HEK293 (cell line): ENCODE data around the gene CACNA1S.
A peak's percentile ranks its signal among the peaks of the same experiment; 100 is the strongest.

Experiments used
- CTCF ChIA-PET: fragments of 350-600 bp; formaldehyde crosslinking; extraction: SDS; loops from one replicate; lab custom pipeline; 2021; ENCODE audit warnings: antibody characterized with exemption; lab: Yijun Ruan, JAX
- POLR2A ChIA-PET: fragments of 300-600 bp; formaldehyde crosslinking; extraction: SDS; loops from one replicate; lab custom pipeline; 2020; ENCODE audit warnings: antibody characterized with exemption, inconsistent platforms; lab: Yijun Ruan, JAX
- H3K27ac ChIP-seq: fragments of 200-500 bp; sonication (Bioruptor generic); 2 replicates; pipeline ENCODE4 v1.5.1; 2014; ENCODE audit warnings: low read depth, low read length, control low read depth, inconsistent platforms; ENCODE audit errors: extremely low read depth
- H3K36me3 ChIP-seq, 2 experiments: fragments of 200-500 bp in 1 of 2; sonication (Bioruptor generic) in 1 of 2; 1 replicate in 1 of 2; 2 replicates in 1 of 2; pipeline ENCODE4 v1.5.1; 2014 to 2017; ENCODE audit warnings: inconsistent platforms in 2 of 2, low read length in 2 of 2; ENCODE audit not compliant: control insufficient read depth in 2 of 2, insufficient read depth in 1 of 2
- H3K4me1 ChIP-seq: fragments of 200-500 bp; sonication (Bioruptor generic); 2 replicates; pipeline ENCODE4 v1.5.1; 2014; ENCODE audit warnings: mild to moderate bottlenecking, low read length, inconsistent platforms; ENCODE audit not compliant: control insufficient read depth, insufficient read depth
- H3K4me3 ChIP-seq: 2 replicates; pipeline ENCODE4 v1.5.1; 2011; ENCODE audit warnings: low read depth, mild to moderate bottlenecking, control low read depth, low read length, moderate library complexity
- H3K9me3 ChIP-seq: fragments of 200-500 bp; sonication (Bioruptor generic); 2 replicates; pipeline ENCODE4 v1.5.1; 2014; ENCODE audit warnings: low read depth, low read length, inconsistent platforms; ENCODE audit not compliant: control insufficient read depth, insufficient read depth
- CTCF ChIP-seq: fragments of 450-650 bp; formaldehyde crosslinking; IDR thresholded peaks from 2 replicates; pipeline ENCODE4 v1.5.1; 2016; ENCODE audit warnings: missing biosample characterization, missing genetic modification characterization
- GLI2 ChIP-seq: fragments of 450-650 bp; formaldehyde crosslinking; IDR thresholded peaks from 2 replicates; pipeline ENCODE4; 2017; ENCODE audit warnings: missing biosample characterization, missing genetic modification characterization, low read depth, borderline replicate concordance
- KLF16 ChIP-seq: fragments of 450-650 bp; formaldehyde crosslinking; IDR thresholded peaks from 2 replicates; pipeline ENCODE4 v1.5.1; 2017; ENCODE audit warnings: missing biosample characterization, missing genetic modification characterization
- PBX3 ChIP-seq: sonication (generic); formaldehyde crosslinking; IDR thresholded peaks from 2 replicates; pipeline ENCODE4 v1.8.1; 2022; ENCODE audit warnings: mild to moderate bottlenecking, moderate library complexity, missing genetic modification reagents
- PRDM1 ChIP-seq: fragments of 450-650 bp; formaldehyde crosslinking; IDR thresholded peaks from 2 replicates; pipeline ENCODE4; 2016; ENCODE audit warnings: missing biosample characterization, missing genetic modification characterization
- SCRT1 ChIP-seq: fragments of 450-650 bp; formaldehyde crosslinking; IDR thresholded peaks from 2 replicates; pipeline ENCODE4 v1.5.1; 2016; ENCODE audit warnings: missing biosample characterization, missing genetic modification characterization, borderline replicate concordance
- SCRT2 ChIP-seq: fragments of 450-650 bp; formaldehyde crosslinking; IDR thresholded peaks from 2 replicates; pipeline ENCODE4 v1.5.1; 2016; ENCODE audit warnings: missing biosample characterization, missing genetic modification characterization
- ZBTB1 ChIP-seq: fragments of 450-650 bp; formaldehyde crosslinking; IDR thresholded peaks from 2 replicates; pipeline ENCODE4 v1.5.1; 2016; ENCODE audit warnings: missing biosample characterization, missing genetic modification characterization
- ZBTB7A ChIP-seq: fragments of 450-650 bp; formaldehyde crosslinking; IDR thresholded peaks from 2 replicates; pipeline ENCODE4 v1.5.1; 2016; ENCODE audit warnings: low read depth, missing biosample characterization, missing genetic modification characterization
- ZNF157 ChIP-seq: fragments of 450-650 bp; formaldehyde crosslinking; IDR thresholded peaks from 2 replicates; pipeline ENCODE4 v1.5.1; 2016; ENCODE audit warnings: missing biosample characterization, missing genetic modification characterization
- ZNF221 ChIP-seq: fragments of 450-650 bp; formaldehyde crosslinking; IDR thresholded peaks from 2 replicates; pipeline ENCODE4 v1.5.1; 2017; ENCODE audit warnings: missing biosample characterization, missing genetic modification characterization, borderline replicate concordance
- ZNF426 ChIP-seq: fragments of 450-650 bp; formaldehyde crosslinking; IDR thresholded peaks from 2 replicates; pipeline ENCODE4 v1.5.1; 2017; ENCODE audit warnings: missing biosample characterization, missing genetic modification characterization, mild to moderate bottlenecking, inconsistent platforms, moderate library complexity
- ZNF544 ChIP-seq: fragments of 450-650 bp; formaldehyde crosslinking; IDR thresholded peaks from 2 replicates; pipeline ENCODE4 v1.5.0; 2017; ENCODE audit warnings: missing biosample characterization, missing genetic modification characterization
- ZNF610 ChIP-seq: fragments of 450-650 bp; formaldehyde crosslinking; IDR thresholded peaks from 2 replicates; pipeline ENCODE4 v1.5.1; 2016; ENCODE audit warnings: missing biosample characterization, missing genetic modification characterization, borderline replicate concordance
- ZNF660 ChIP-seq: fragments of 450-650 bp; IDR thresholded peaks from 2 replicates; pipeline ENCODE4 v1.5.1; 2018; ENCODE audit warnings: missing biosample characterization, mild to moderate bottlenecking, missing genetic modification characterization
- ZNF76 ChIP-seq: fragments of 450-650 bp; formaldehyde crosslinking; IDR thresholded peaks from 2 replicates; pipeline ENCODE4; 2016; ENCODE audit warnings: low read depth, missing biosample characterization, missing genetic modification characterization, borderline replicate concordance
- ZSCAN16 ChIP-seq: fragments of 450-650 bp; formaldehyde crosslinking; IDR thresholded peaks from 2 replicates; pipeline ENCODE4 v1.5.1; 2016; ENCODE audit warnings: missing biosample characterization, missing genetic modification characterization
- ZSCAN5A ChIP-seq: fragments of 450-650 bp; formaldehyde crosslinking; IDR thresholded peaks from 2 replicates; pipeline ENCODE4 v1.5.1; 2016; ENCODE audit warnings: missing biosample characterization, missing genetic modification characterization

Gene CACNA1S

DNA sequence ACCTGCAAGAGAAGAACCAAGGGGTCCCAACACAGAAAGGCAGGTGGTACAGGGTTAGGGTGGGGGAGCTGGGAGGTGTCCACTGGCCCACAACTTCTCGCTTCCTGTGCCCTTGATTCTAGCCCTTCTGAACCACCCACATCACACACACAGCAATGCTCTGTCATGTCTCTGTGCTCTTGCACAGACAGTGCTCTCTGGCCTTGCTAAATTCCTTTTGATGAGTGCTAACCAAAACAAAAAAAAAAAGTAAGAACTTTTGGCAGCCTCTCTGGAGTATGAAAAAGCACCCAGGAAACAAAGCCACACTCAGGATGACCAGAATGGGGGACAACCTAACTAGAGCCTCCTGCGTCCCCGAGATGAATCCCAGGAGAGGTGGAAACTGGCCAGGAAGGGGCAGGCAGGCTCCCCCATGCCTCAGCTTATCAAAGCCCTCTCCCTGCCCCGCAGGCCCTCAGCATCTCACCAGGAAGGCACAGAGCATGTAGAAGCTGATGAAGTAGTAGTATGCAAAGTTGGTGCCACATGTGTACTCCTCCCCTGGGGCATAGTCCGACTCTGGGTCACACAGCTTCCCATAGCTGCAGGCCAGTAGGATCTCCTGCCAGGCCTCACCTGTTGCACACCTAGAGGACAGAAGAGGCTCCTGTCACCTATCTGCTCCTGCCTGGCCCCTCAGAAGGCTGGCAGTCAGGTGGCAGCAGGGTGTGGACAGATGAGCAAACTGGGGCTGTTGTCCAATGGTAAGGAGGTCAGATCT, 61.5 kb downstream of the CACNA1S start:
- CTCF ChIA-PET: no interaction called here
- H3K4me1 ChIP-seq: peaks cover 4% of the 10 kb centered on the region
- POLR2A ChIA-PET: no interaction called here
- no peaks in the 10 kb centered on the region for H3K36me3 ChIP-seq
- H3K9me3 ChIP-seq: no peaks in the 10 kb centered on the region
- TF ChIP-seq ZNF426 (no peak), ZNF76 (tag by site-specific recombination) (no peak), ZSCAN5A (no peak), ZNF660 (no peak), SCRT1 (tag by site-specific recombination) (peak; percentile 86; the same call in 1 of the 2 replicates), SCRT2 (peak; percentile 91)
- H3K4me3 ChIP-seq: no peak overlapping the region
- H3K27ac ChIP-seq: no peak overlapping the region

- Histone ChIP-seq H3K27ac (no peak overlapping the region), H3K4me1 (no peaks in the 10 kb centered on the region), H3K4me3 (no peak overlapping the region), H3K9me3 (no peaks in the 10 kb centered on the region), H3K36me3 (no peaks in the 10 kb centered on the region)
- CTCF ChIA-PET: interaction anchor here (0.6 to 2.6 kb wide), 2 partner anchors 77 to 103 kb away, joined by 4 to 14 read pairs; no protein-coding TSS in a partner anchor
- TF ChIP-seq ZNF157 (tag by site-specific recombination): no peak
- no peak for TF ChIP-seq PRDM1 (tag by site-specific recombination)
- TF ChIP-seq CTCF (tag by site-specific recombination): no peak
- TF ChIP-seq ZNF221: no peak
- TF ChIP-seq PBX3 (CRISPR knock-in tag): no peak
- no peak for TF ChIP-seq KLF16 (tag by site-specific recombination)
- TF ChIP-seq ZNF544 (tag by site-specific recombination): no peak
- TF ChIP-seq ZBTB7A (tag by site-specific recombination): no peak
- TF ChIP-seq ZNF610 (tag by site-specific recombination): no peak
- no peak for TF ChIP-seq GLI2 (tag by site-specific recombination)
- POLR2A ChIA-PET: no interaction called here
These were observed 62.9 kb downstream of the CACNA1S start for GRCh38 chr1:201049248-201049831.

- ChIA-PET POLR2A (no interaction called here), CTCF (interaction anchor here (0.5 to 2.6 kb wide), 4 partner anchors 23 to 77 kb away, joined by 4 to 14 read pairs (median 9); no protein-coding TSS in a partner anchor)
- Histone ChIP-seq H3K4me1 (no peaks in the 10 kb centered on the region), H3K27ac (no peak overlapping the region), H3K4me3 (no peak overlapping the region), H3K9me3 (no peaks in the 10 kb centered on the region), H3K36me3 (no peaks in the 10 kb centered on the region)
- no peak for TF ChIP-seq ZNF660
- no peak for TF ChIP-seq ZBTB1 (tag by site-specific recombination)
- no peak for TF ChIP-seq ZSCAN16 (tag by site-specific recombination)
These were observed 63.7 kb downstream of the CACNA1S start for GRCh38 chr1:201048521-201048920.
